NB4 (cell line): ENCODE results near the gene FUOM.

ENCODE experiments used
- POLR2A ChIP-seq: IDR thresholded peaks from 2 replicates; pipeline ENCODE4 v1.6.1; 2011; ENCODE audit warnings: mild to moderate bottlenecking; ENCODE audit not compliant: insufficient read length; ENCODE audit errors: extremely low read depth
- TF ChIP-seq, protein P1 (sequence below): IDR thresholded peaks from one replicate; pipeline ENCODE4 v1.5.1; 2012; ENCODE audit warnings: low read depth, low read length

DNA sequence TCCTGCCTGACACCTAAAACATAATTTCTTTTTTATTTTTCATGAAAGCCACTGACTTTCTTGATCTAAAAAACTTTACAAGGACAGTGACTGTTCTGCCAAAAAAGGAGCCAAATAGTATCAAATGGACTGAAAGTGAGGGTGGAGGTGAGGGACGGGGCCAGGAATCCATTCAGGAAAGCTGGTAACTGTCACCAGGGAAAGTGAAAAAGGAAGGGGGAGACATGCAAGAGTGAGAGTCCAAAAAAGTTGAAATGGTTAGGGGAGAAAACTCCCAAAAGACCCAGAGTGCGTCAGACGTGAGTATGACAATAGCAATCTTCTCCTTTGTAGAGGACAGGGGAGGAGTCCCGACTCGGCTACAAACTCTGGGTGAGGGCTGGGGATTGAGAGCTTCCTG is 13.6 kb downstream of the FUOM start:
- TF ChIP-seq, protein P1, sequence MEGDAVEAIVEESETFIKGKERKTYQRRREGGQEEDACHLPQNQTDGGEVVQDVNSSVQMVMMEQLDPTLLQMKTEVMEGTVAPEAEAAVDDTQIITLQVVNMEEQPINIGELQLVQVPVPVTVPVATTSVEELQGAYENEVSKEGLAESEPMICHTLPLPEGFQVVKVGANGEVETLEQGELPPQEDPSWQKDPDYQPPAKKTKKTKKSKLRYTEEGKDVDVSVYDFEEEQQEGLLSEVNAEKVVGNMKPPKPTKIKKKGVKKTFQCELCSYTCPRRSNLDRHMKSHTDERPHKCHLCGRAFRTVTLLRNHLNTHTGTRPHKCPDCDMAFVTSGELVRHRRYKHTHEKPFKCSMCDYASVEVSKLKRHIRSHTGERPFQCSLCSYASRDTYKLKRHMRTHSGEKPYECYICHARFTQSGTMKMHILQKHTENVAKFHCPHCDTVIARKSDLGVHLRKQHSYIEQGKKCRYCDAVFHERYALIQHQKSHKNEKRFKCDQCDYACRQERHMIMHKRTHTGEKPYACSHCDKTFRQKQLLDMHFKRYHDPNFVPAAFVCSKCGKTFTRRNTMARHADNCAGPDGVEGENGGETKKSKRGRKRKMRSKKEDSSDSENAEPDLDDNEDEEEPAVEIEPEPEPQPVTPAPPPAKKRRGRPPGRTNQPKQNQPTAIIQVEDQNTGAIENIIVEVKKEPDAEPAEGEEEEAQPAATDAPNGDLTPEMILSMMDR = no peak
- no peak for TF ChIP-seq POLR2A
